ENCODE results near the gene ALDH3B1.

ALDH3B1 gene

DNA sequence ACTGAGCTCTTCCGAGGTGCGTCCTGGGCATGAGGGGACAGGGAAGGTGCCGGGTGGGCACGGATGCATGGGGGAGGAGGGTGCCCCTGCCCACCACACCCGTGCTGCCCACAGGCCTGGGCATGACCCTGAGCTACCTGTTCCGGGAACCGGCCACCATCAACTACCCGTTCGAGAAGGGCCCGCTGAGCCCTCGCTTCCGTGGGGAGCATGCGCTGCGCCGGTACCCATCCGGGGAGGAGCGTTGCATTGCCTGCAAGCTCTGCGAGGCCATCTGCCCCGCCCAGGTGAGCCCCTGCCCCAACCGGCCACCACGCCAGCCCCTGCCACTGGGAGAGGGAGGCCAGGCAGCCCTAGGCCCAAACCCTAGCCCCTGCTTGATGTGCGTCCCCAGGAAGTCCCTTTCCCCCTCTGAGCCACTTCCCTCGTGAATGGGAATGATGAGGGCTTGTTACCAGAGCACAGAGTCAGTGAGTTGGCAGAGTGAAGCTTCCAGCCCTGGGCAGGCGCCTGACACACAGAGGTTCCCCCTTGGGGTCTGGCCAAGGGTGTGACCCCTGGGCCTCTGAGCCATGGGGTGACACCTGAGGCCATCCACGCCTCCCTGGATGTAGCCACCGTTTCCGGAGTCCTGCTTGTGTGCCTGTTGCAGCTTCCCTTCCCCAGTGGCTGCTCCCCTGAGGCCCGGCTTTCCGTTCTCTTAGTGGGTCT lies 23.0 kb downstream of the ALDH3B1 start:
- H3K9me3 Mint-ChIP-seq, result no peaks in the 10 kb centered on the region
- peaks cover 13% of the 10 kb centered on the region for H3K36me3 Mint-ChIP-seq (ENCODE audit: insufficient read depth)
- H3K27ac Mint-ChIP-seq (ENCODE audit: low read depth), result no peak overlapping the region
- H3K4me1 Mint-ChIP-seq, result peaks cover 30% of the 10 kb centered on the region
- H3K4me3 Mint-ChIP-seq, result peak overlapping the region; percentile 41
- no peak for DNase-seq (ENCODE audit: low spot score in 2 of 2)
- H3K27me3 Mint-ChIP-seq, result no peaks in the 10 kb centered on the region
- ATAC-seq (replicated peaks; ENCODE audit: extremely low read depth, poor library complexity, severe bottlenecking), result no peak

GRCh38 chr11:68033708-68034045 lies 23.6 kb downstream of the ALDH3B1 start:
- H3K9me3 Mint-ChIP-seq, result no peaks in the 10 kb centered on the region
- no peaks in the 10 kb centered on the region for H3K27me3 Mint-ChIP-seq
- H3K4me1 Mint-ChIP-seq, result peaks cover 30% of the 10 kb centered on the region
- H3K4me3 Mint-ChIP-seq, result peak overlapping the region; percentile 41
- peaks cover 13% of the 10 kb centered on the region for H3K36me3 Mint-ChIP-seq (ENCODE audit: insufficient read depth)
- no peak for ATAC-seq (replicated peaks; ENCODE audit: extremely low read depth, poor library complexity, severe bottlenecking)
- no peak overlapping the region for H3K27ac Mint-ChIP-seq (ENCODE audit: low read depth)
- DNase-seq (ENCODE audit: low spot score in 2 of 2), result no peak

DNA sequence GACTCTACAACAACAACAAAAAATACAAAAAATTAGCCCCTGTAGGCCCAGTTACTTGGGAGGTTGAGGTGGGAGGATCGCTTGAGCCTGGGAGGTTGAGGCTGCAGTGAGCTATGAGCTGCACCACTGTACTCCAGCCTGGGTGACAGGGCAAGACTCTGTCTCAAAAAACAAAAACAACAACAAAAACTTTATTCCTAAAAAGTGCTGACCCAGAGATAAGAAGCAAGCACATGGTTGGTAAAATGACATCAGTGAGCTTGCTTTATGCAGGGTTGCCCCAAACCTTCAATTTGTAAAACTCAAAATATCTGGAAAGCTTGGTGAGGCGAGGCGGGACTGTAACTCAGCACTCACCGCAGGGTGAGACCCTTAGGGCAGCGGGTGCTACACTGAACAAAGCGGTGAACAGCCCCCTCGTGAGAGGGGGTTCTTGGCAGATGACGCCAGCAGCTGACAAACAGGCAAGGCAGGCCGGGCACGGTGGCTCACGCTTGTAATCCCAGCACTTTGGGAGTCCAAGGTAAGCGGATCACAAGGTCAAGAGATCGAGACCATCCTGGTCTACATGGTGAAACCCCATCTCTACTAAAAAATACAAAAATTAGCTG lies 25.2 kb downstream of the ALDH3B1 start:
- peak overlapping the region; percentile 68 for H3K27ac Mint-ChIP-seq (ENCODE audit: low read depth)
- ATAC-seq (replicated peaks; ENCODE audit: extremely low read depth, poor library complexity, severe bottlenecking) (no peak), DNase-seq (ENCODE audit: low spot score in 2 of 2) (no peak)
- peaks cover 34% of the 10 kb centered on the region for H3K4me1 Mint-ChIP-seq
- no peaks in the 10 kb centered on the region for H3K27me3 Mint-ChIP-seq
- no peaks in the 10 kb centered on the region for H3K9me3 Mint-ChIP-seq
- peak overlapping the region; percentile 25 for H3K4me3 Mint-ChIP-seq
- peaks cover 11% of the 10 kb centered on the region for H3K36me3 Mint-ChIP-seq (ENCODE audit: insufficient read depth)

GRCh38 chr11:68036141-68036716 lies 26.1 kb downstream of the ALDH3B1 start:
- peaks cover 38% of the 10 kb centered on the region for H3K4me1 Mint-ChIP-seq

DNA sequence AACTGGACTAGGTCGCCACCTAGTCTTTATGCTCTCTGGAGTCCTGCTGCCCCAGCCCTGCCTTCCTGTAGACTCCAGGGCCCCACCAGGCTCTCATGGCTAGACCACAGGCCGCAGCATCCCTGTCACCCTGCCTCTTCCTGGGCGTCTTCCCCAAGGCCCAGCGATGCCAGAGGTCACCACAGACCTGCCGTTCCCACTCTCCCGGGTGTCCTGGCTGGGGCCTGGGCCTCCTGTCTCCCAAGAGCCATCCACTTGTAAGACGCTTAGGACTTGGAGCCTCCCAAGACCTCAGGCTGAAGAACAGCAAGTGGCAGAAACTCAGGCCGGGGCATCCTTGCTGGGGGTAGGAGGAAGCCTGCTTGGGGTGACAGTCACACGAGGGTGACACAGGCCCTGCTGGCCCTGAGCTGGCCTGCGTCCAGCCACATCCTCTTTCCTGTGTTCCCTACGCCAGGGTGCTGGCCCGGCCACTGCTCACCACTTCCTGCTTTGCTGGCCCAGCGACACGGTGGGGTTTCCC lies 26.7 kb downstream of the ALDH3B1 start:
- Mint-ChIP-seq H3K9me3 (no peaks in the 10 kb centered on the region), H3K36me3 (ENCODE audit: insufficient read depth) (peaks cover 8% of the 10 kb centered on the region), H3K4me3 (peak overlapping the region; percentile 91), H3K4me1 (peaks cover 38% of the 10 kb centered on the region), H3K27ac (ENCODE audit: low read depth) (peak overlapping the region; percentile 97), H3K27me3 (no peaks in the 10 kb centered on the region)
- ATAC-seq (replicated peaks; ENCODE audit: extremely low read depth, poor library complexity, severe bottlenecking) (peak; percentile 34), DNase-seq (ENCODE audit: low spot score in 2 of 2) (no peak)

More at GRCh38 chr11:68036141-68036716, 26.1 kb downstream of the ALDH3B1 start:
- Mint-ChIP-seq H3K27me3 (no peaks in the 10 kb centered on the region), H3K4me3 (peak overlapping the region; percentile 91), H3K9me3 (no peaks in the 10 kb centered on the region), H3K27ac (ENCODE audit: low read depth) (peak overlapping the region; percentile 97), H3K36me3 (ENCODE audit: insufficient read depth) (peaks cover 8% of the 10 kb centered on the region)
- no peak for ATAC-seq (replicated peaks; ENCODE audit: extremely low read depth, poor library complexity, severe bottlenecking)
- no peak for DNase-seq (ENCODE audit: low spot score in 2 of 2)

DNA sequence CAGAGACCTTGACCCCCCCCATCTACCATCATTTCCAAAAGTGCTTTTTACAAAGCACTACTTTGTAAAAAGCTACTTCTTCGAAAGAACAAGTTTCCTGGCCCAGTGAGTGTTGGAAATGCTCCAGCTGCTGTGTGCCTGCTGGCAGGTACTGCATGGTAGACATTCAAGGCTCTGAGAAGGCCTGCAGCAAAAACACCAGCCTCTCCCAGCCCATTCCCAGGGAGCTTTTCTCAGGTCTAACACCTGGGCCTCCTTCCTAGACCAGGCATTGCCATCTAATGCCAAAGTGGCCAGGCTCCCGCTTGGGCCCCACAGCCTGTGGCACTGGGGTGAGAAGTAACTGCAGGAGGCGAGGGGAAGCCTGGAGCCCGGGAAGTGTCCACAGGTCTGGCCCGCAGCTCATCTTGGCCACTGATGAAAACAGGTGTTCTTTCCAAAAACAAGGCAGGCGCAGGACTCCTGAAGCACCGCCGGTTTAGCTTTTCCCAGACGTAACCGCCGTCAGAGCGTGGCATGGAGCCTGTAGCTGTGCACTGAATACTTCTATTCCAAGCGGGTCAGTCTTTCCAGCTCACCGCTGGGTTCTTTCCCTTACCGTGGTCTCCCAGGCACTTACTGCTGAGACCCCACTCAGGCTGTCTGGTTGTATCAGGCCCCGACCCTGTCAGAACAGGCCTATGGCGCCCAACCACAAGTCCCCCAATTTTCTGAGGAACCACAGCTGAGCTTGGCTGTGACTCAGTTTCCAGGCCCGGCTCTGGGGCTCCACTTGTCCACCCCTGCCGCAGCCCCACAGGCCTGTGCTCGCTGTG lies 27.5 kb downstream of the ALDH3B1 start:
- Mint-ChIP-seq H3K4me3 (peak overlapping the region; percentile 91), H3K4me1 (peaks cover 37% of the 10 kb centered on the region), H3K36me3 (ENCODE audit: insufficient read depth) (peaks cover 10% of the 10 kb centered on the region), H3K27me3 (no peaks in the 10 kb centered on the region), H3K27ac (ENCODE audit: low read depth) (peak overlapping the region; percentile 97), H3K9me3 (no peaks in the 10 kb centered on the region)
- DNase-seq (ENCODE audit: low spot score in 2 of 2) (no peak), ATAC-seq (replicated peaks; ENCODE audit: extremely low read depth, poor library complexity, severe bottlenecking) (no peak)

DNA sequence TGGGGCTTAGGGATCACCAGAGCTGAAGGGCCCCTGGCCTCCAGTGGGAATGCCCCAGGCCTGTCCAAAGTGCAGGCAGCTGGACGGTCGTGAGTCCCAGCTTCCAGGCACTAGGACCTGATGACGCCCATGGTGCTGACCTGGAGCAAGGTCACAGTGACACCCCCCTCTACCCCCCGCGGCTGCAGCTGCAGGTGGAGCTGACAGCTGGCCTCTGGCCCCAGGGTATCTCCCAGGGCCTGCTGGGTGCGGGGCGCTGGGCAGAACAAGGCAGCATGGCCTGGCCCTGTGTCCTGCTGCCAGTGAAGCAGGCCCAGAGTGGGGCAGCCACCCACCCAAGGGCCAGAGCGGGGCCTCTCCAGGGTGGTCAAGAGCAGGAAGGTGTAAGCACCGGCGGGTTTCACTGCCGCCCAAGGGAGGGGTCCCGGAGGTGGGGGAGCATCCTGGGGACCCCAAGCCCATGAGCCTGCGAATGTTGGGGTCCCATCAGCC lies 28.1 kb downstream of the ALDH3B1 start:
- no peak for ATAC-seq (replicated peaks; ENCODE audit: extremely low read depth, poor library complexity, severe bottlenecking)
- peak overlapping the region; percentile 91 for H3K4me3 Mint-ChIP-seq
- peaks cover 37% of the 10 kb centered on the region for H3K4me1 Mint-ChIP-seq
- H3K27ac Mint-ChIP-seq (ENCODE audit: low read depth), result no peak overlapping the region
- H3K36me3 Mint-ChIP-seq (ENCODE audit: insufficient read depth), result peaks cover 12% of the 10 kb centered on the region
- no peaks in the 10 kb centered on the region for H3K9me3 Mint-ChIP-seq
- no peak for DNase-seq (ENCODE audit: low spot score in 2 of 2)
- no peaks in the 10 kb centered on the region for H3K27me3 Mint-ChIP-seq

GRCh38 chr11:68038718-68039525 lies 28.8 kb downstream of the ALDH3B1 start, which contains the start of gene TCIRG1:
TCIRG1 (plus strand) TSS chr11:68039025; CDS start chr11:68041272, 2,247 bp downstream.
- ATAC-seq (replicated peaks; ENCODE audit: extremely low read depth, poor library complexity, severe bottlenecking) (peak; percentile 29), DNase-seq (ENCODE audit: low spot score in 2 of 2) (no peak)
- H3K36me3 Mint-ChIP-seq (ENCODE audit: insufficient read depth), result peaks cover 12% of the 10 kb centered on the region
- peak within 1 kb of the TSS; percentile 91 for H3K4me3 Mint-ChIP-seq
- no peaks in the 10 kb centered on the region for H3K27me3 Mint-ChIP-seq
- H3K4me1 Mint-ChIP-seq, result peaks cover 37% of the 10 kb centered on the region
- peak within 1 kb of the TSS; percentile 90 for H3K27ac Mint-ChIP-seq (ENCODE audit: low read depth)
- H3K9me3 Mint-ChIP-seq, result no peaks in the 10 kb centered on the region

DNA sequence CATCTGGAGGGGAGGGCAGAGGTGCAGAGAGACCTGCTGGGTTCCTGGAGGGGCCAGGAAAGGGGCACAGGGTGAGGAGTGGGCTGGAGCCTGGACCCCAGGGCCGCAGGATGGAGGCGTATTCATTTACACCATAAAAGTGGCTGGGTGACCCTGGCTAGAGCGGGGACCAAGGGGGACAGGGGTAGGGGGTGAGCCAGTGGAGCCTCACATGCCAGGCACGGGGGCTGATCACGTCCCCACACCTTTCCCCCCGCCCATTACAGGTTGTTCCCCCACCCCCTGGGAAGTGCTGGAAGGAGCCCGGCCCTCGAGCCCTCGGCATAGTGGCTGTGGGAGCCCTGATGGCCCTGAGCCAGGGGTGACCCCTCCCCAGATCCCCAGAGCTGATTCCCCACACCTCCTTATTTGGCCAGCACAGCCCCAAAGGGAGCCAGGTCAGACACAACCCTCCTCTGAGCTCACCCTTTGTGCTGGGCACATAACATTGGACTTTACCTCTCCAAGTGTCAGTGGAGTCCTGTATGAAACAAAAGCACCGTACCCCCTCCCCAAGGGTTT lies 29.5 kb downstream of the ALDH3B1 start:
- Mint-ChIP-seq H3K4me1 (peaks cover 37% of the 10 kb centered on the region), H3K36me3 (ENCODE audit: insufficient read depth) (peaks cover 12% of the 10 kb centered on the region), H3K27ac (ENCODE audit: low read depth) (peak overlapping the region; percentile 90), H3K4me3 (peak overlapping the region; percentile 91), H3K9me3 (no peaks in the 10 kb centered on the region), H3K27me3 (no peaks in the 10 kb centered on the region)
- ATAC-seq (replicated peaks; ENCODE audit: extremely low read depth, poor library complexity, severe bottlenecking), result no peak
- no peak for DNase-seq (ENCODE audit: low spot score in 2 of 2)

DNA sequence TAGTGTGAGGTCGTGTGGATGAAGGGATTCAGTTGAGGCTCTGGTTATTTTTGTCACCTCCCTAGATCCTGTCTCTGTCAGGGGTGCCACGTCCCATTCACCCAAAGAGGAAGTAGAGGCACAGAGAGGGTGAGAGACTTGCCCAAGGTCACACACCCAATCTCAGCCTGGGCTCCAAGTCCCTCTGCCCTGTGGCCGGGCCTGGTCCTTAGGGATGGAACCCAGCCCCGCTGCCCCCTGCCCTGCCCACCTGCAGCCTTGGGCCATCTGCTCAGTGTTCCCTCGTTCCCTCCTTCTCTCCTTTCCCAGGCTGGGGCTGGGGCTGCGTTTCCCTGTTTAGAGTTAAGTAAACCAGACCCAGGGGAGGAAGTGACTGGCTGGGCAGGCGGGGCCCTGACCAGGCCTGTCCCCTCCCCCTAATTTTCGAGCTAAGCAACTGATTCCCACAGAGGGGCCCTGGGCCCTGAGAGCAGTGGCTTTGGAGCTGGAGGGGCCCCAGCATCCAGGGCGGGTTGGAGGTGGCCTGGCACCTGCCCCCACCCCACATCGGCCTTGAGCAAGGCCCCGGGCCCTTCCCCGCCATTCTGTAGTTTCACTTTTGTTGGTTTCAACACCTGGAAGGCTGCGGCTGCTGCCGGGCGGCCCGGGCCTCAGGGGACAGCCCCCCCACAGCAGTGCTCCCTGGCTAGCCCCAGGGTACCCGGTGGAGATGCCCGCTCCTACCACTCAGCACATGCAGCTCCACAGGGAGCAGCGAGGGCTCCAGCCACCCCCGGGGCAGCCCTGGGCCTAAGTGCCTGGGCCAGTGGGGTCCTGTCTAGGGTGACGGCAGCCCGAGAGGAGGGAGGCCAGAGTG lies 30.2 kb downstream of the ALDH3B1 start:
- no peaks in the 10 kb centered on the region for H3K9me3 Mint-ChIP-seq
- ATAC-seq (replicated peaks; ENCODE audit: extremely low read depth, poor library complexity, severe bottlenecking), result peak; percentile 55

More for the DNA sequence above, 30.2 kb downstream of the ALDH3B1 start:
- peak overlapping the region; percentile 91 for H3K4me3 Mint-ChIP-seq
- H3K27ac Mint-ChIP-seq (ENCODE audit: low read depth), result peak overlapping the region; percentile 90
- H3K4me1 Mint-ChIP-seq, result peaks cover 37% of the 10 kb centered on the region
- peaks cover 11% of the 10 kb centered on the region for H3K36me3 Mint-ChIP-seq (ENCODE audit: insufficient read depth)
- peak; percentile 37 for DNase-seq (ENCODE audit: low spot score in 2 of 2)
- H3K27me3 Mint-ChIP-seq, result no peaks in the 10 kb centered on the region

Measured in central memory CD8-positive, alpha-beta T cell (primary cell).